ENCODE measurements around the gene STPG2.

DNA sequence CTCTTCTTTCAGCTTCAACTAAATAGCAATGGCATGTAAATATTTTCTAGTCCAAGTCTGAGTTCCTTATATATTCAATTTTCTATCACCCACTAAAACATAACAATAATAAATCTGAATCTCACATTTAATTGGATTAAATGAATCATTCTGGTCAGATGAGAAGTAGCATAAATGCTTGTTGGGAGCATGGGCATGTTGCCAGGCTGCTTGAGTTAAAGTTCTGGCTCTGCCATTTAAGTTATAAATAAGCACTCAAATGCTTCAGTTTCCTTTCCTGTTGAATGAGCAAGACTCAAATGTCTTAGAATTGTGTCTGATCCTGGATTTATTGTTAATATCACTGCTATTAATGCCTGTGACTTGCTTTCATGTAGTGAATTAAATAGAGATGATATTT lies 496.3 kb downstream of the STPG2 start:
- TF ChIP-seq, protein P1, sequence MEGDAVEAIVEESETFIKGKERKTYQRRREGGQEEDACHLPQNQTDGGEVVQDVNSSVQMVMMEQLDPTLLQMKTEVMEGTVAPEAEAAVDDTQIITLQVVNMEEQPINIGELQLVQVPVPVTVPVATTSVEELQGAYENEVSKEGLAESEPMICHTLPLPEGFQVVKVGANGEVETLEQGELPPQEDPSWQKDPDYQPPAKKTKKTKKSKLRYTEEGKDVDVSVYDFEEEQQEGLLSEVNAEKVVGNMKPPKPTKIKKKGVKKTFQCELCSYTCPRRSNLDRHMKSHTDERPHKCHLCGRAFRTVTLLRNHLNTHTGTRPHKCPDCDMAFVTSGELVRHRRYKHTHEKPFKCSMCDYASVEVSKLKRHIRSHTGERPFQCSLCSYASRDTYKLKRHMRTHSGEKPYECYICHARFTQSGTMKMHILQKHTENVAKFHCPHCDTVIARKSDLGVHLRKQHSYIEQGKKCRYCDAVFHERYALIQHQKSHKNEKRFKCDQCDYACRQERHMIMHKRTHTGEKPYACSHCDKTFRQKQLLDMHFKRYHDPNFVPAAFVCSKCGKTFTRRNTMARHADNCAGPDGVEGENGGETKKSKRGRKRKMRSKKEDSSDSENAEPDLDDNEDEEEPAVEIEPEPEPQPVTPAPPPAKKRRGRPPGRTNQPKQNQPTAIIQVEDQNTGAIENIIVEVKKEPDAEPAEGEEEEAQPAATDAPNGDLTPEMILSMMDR (conservative IDR thresholded peaks at IDR 0.05; ENCODE audit: low read depth, low read length), result no peak
- TF ChIP-seq, protein P2, sequence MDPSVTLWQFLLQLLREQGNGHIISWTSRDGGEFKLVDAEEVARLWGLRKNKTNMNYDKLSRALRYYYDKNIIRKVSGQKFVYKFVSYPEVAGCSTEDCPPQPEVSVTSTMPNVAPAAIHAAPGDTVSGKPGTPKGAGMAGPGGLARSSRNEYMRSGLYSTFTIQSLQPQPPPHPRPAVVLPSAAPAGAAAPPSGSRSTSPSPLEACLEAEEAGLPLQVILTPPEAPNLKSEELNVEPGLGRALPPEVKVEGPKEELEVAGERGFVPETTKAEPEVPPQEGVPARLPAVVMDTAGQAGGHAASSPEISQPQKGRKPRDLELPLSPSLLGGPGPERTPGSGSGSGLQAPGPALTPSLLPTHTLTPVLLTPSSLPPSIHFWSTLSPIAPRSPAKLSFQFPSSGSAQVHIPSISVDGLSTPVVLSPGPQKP (IDR thresholded peaks at IDR 0.05; ENCODE audit: borderline replicate concordance, low read depth, low read length), result no peak
